Activated CD8-positive, alpha-beta memory T cell treated with anti-CD3 and anti-CD28 coated beads, Interleukin-2, amount 10 ng/mL, durations not matched to agents 7 days and 5 days (primary cell): ENCODE measurements around the gene MT4. TPM values are rescaled to one million over a fixed set of nuclear protein-coding genes. Genes with fewer than 3 reads are reported as not detected.

ENCODE experiments used
- ATAC-seq: fragments of 150-1000 bp; cut with Tn5 transposase; one replicate; pipeline ENCODE4 v1.10.0; 2021; ENCODE audit warnings: moderate library complexity
- CTCF ChIA-PET: fragments of 350-600 bp; sonication (Branson Sonifier 250); formaldehyde crosslinking; loops from one replicate; lab custom pipeline; 2021; ENCODE audit warnings: antibody characterized with exemption; lab: Charles Lee
- DNase-seq: peaks from one replicate; pipeline ENCODE4 v3.0.0-alpha.2; 2020
- H3K27ac Mint-ChIP-seq: one replicate; pipeline ENCODE4 v1.8.0; 2021; ENCODE audit warnings: mild to moderate bottlenecking, mixed read lengths
- H3K27me3 Mint-ChIP-seq: one replicate; pipeline ENCODE4 v1.8.0; 2021; ENCODE audit warnings: mixed read lengths
- H3K36me3 Mint-ChIP-seq: one replicate; pipeline ENCODE4 v1.8.0; 2021; ENCODE audit warnings: mild to moderate bottlenecking, mixed read lengths
- H3K4me1 Mint-ChIP-seq: one replicate; pipeline ENCODE4 v1.8.0; 2021; ENCODE audit warnings: mixed read lengths
- H3K4me3 Mint-ChIP-seq: one replicate; pipeline ENCODE4 v1.8.0; 2021; ENCODE audit warnings: mild to moderate bottlenecking, moderate library complexity, mixed read lengths
- H3K9me3 Mint-ChIP-seq: one replicate; pipeline ENCODE4 v1.8.0; 2022; ENCODE audit warnings: low read depth, mixed read lengths
- total RNA-seq, 2 experiments: library from RNA; stranded (reverse); gene quantifications; one replicate each; pipeline ENCODE4 v1.2.3, GENCODE V29; 2021

The MT4 gene
- total RNA-seq, 2 experiments from 2014 or later, result not detected

- no peak overlapping the region for H3K27ac Mint-ChIP-seq
- H3K36me3 Mint-ChIP-seq, result no peaks in the 10 kb centered on the region
- no peaks in the 10 kb centered on the region for H3K9me3 Mint-ChIP-seq
- peaks cover 20% of the 10 kb centered on the region for H3K4me1 Mint-ChIP-seq
- H3K27me3 Mint-ChIP-seq, result peaks cover 4% of the 10 kb centered on the region
- CTCF ChIA-PET, result interaction anchor here (0.7 to 1.4 kb wide), 9 partner anchors 13 to 329 kb away, joined by 3 to 6 read pairs (median 3); no protein-coding TSS in a partner anchor
- DNase-seq (no peak), ATAC-seq (no peak)
- H3K4me3 Mint-ChIP-seq, result no peak overlapping the region
Measured at GRCh38 chr16:56547120-56547948, 17.5 kb upstream of the MT4 start.

- H3K36me3 Mint-ChIP-seq, result no peaks in the 10 kb centered on the region
- CTCF ChIA-PET, result interaction anchor here (1.4 kb wide), 1 partner anchor 27 kb away, joined by 3 read pairs; no protein-coding TSS in a partner anchor
- peaks cover 20% of the 10 kb centered on the region for H3K4me1 Mint-ChIP-seq
- H3K27me3 Mint-ChIP-seq, result peaks cover 4% of the 10 kb centered on the region
- H3K9me3 Mint-ChIP-seq, result no peaks in the 10 kb centered on the region
- no peak for ATAC-seq
- no peak for DNase-seq
- H3K4me3 Mint-ChIP-seq, result no peak overlapping the region
- no peak overlapping the region for H3K27ac Mint-ChIP-seq
Measured at GRCh38 chr16:56547949-56548567, 16.8 kb upstream of the MT4 start.

- DNase-seq (no peak), ATAC-seq (no peak)
- no peak overlapping the region for H3K27ac Mint-ChIP-seq
- CTCF ChIA-PET, result interaction anchor here (0.5 kb wide), 1 partner anchor 1091 kb away, joined by 5 read pairs; no protein-coding TSS in a partner anchor
- H3K36me3 Mint-ChIP-seq, result no peaks in the 10 kb centered on the region
- no peak overlapping the region for H3K4me3 Mint-ChIP-seq
- H3K4me1 Mint-ChIP-seq, result peaks cover 20% of the 10 kb centered on the region
- H3K27me3 Mint-ChIP-seq, result peaks cover 13% of the 10 kb centered on the region
- H3K9me3 Mint-ChIP-seq, result no peaks in the 10 kb centered on the region
Measured at GRCh38 chr16:56549161-56549560, 15.7 kb upstream of the MT4 start.

DNA sequence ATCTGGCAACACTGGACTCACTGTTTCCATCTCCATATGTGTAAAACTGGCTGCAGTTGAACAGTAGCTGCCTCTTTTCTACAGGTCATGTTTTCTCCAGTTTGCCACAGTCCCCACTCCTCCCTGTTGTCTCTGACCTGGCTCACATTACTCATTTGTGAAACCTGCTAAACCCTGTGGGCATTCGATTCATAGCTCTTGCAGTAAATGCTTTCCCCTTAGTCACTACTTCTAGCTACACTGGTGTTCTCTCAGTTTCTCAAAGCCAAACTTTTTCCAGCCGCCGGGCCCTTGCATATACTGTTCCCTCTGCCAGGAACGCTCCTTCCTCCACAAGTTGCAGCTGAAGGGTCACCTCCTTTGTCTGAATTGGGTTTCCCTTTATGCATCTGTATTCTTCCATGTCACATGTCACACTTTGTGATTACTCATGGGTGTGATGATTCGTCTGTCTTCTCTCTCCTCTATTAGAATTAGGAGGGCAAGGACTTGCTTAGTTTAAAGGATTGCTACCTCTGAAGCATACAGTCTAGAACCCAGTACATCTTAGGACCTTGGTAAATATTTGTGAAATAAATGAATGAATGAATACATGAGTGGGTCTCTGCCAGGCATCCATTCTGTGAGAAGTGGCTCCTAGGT is 15.0 kb upstream of the MT4 start:
- Mint-ChIP-seq H3K4me1 (peaks cover 20% of the 10 kb centered on the region), H3K27me3 (peaks cover 19% of the 10 kb centered on the region), H3K27ac (no peak overlapping the region), H3K4me3 (no peak overlapping the region), H3K9me3 (no peaks in the 10 kb centered on the region), H3K36me3 (no peaks in the 10 kb centered on the region)
- no peak for DNase-seq
- no peak for ATAC-seq
- CTCF ChIA-PET, result no interaction called here

- CTCF ChIA-PET, result interaction anchor here (0.6 to 1.3 kb wide), 3 partner anchors 25 to 150 kb away, joined by 3 to 5 read pairs (median 4); no protein-coding TSS in a partner anchor
- no peak for ATAC-seq
- Mint-ChIP-seq H3K36me3 (no peaks in the 10 kb centered on the region), H3K4me3 (no peak overlapping the region), H3K4me1 (peaks cover 19% of the 10 kb centered on the region), H3K27ac (no peak overlapping the region), H3K27me3 (peaks cover 36% of the 10 kb centered on the region), H3K9me3 (no peaks in the 10 kb centered on the region)
- DNase-seq, result no peak
Measured at GRCh38 chr16:56551796-56552738, 12.8 kb upstream of the MT4 start.

DNA sequence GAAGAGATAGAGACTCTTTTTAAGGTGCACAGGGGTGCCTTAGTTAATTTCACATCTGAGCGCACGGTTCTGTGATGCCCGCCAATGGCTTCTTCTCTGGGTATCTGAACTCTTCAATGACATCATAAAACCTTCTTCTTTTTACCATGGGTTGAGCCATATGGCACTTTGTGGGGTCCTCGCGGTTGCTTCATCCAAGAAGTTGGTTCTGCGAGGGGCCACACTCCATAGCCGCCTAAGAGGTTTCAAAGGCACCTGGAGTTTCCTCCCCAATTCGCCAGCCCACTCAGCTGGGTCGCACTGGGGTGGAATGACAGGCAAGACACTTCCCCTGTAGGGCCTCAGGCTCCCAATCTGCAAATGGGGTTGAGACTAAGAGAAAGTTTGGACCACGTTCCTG is 10.4 kb upstream of the MT4 start:
- no peak overlapping the region for H3K4me3 Mint-ChIP-seq
- ATAC-seq (no peak), DNase-seq (no peak)
- H3K27ac Mint-ChIP-seq, result no peak overlapping the region
- CTCF ChIA-PET, result no interaction called here
- H3K4me1 Mint-ChIP-seq, result peaks cover 3% of the 10 kb centered on the region
- H3K9me3 Mint-ChIP-seq, result no peaks in the 10 kb centered on the region
- peaks cover 53% of the 10 kb centered on the region for H3K27me3 Mint-ChIP-seq
- no peaks in the 10 kb centered on the region for H3K36me3 Mint-ChIP-seq

DNA sequence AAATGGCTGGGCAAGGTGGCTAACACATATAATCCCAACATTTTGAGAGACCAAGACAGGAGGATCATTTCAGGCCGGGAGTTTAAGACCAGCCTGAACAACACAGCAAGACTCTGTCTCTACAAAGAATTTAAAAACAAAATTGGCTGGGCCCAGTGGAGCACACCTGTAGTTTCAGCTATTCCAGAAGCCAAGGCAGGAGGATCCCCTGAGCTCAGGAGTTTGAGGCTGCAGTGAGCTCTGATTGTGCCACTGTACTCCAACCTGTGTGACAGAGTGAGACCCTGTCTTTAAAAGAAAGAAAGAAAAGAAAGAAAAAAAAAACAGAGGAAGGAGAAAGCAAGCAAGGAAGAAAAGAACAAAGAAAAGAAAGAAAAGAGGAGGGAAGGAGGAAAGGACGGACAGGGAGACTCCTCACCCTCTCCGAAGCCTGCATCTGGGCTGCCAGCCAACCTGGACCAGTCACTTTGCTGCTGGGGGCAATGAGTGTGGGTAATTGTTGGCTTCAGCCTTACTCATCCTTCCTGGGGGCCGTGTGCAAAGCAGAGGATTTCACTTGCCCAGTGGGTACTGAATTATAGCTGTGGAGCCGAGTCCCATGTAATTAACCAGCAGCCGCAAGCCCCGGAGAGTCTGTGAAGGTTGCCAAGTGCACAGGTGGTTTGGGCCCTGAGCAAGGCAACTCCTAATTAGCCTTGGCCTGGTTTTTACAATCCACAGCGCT is 6.7 kb upstream of the MT4 start:
- Mint-ChIP-seq H3K4me3 (no peak overlapping the region), H3K9me3 (no peaks in the 10 kb centered on the region), H3K36me3 (no peaks in the 10 kb centered on the region), H3K27me3 (peaks cover 62% of the 10 kb centered on the region), H3K27ac (no peak overlapping the region), H3K4me1 (no peaks in the 10 kb centered on the region)
- DNase-seq (no peak), ATAC-seq (no peak)
- CTCF ChIA-PET, result no interaction called here

DNA sequence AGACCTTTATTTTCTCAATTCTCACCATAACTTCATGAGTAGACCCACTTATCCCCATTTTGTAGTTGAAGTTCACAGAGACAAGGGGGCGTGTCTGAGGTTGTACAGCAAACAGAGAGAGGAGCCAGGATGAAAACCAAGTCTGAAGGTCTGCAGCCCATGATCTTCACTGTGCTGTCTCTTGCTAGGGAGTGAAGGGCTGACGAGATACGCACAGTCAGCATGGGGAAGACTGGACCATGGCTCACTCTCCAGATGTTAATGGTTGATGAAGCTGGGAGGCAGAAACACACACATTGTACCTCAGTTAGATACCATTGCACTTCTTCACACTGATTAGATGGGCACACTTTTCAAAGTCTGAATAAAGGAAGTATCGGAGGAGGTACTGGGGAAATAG is 5.8 kb upstream of the MT4 start:
- CTCF ChIA-PET, result no interaction called here
- Mint-ChIP-seq H3K4me3 (no peak overlapping the region), H3K9me3 (no peaks in the 10 kb centered on the region), H3K36me3 (no peaks in the 10 kb centered on the region), H3K4me1 (no peaks in the 10 kb centered on the region), H3K27ac (no peak overlapping the region), H3K27me3 (peaks cover 53% of the 10 kb centered on the region)
- ATAC-seq, result no peak
- DNase-seq, result no peak

DNA sequence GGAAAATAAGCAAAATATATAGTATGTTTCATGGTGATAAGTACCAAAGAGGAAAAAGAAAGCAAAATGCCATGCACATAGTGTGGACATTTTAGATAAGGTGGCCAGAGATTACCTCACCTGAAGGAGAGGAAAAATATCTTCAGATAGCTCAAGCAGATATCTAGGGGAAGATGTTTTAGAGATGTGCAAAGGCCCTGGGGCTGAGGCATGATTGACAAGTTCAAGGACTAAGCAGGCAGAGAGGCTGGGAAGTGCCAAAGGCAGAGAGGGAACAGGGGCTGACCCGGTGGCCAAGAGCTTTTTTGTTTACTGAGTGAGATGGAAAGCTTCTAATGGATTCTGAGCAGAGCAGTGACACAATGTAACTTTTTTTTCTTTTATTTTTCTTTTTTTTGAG is 4.4 kb upstream of the MT4 start:
- ATAC-seq (no peak), DNase-seq (no peak)
- Mint-ChIP-seq H3K36me3 (no peaks in the 10 kb centered on the region), H3K4me3 (no peak overlapping the region), H3K9me3 (no peaks in the 10 kb centered on the region), H3K27me3 (peaks cover 41% of the 10 kb centered on the region), H3K27ac (no peak overlapping the region), H3K4me1 (no peaks in the 10 kb centered on the region)
- CTCF ChIA-PET, result interaction anchor here (0.9 to 1.3 kb wide), 2 partner anchors 15 to 141 kb away, joined by 3 read pairs; no protein-coding TSS in a partner anchor

DNA sequence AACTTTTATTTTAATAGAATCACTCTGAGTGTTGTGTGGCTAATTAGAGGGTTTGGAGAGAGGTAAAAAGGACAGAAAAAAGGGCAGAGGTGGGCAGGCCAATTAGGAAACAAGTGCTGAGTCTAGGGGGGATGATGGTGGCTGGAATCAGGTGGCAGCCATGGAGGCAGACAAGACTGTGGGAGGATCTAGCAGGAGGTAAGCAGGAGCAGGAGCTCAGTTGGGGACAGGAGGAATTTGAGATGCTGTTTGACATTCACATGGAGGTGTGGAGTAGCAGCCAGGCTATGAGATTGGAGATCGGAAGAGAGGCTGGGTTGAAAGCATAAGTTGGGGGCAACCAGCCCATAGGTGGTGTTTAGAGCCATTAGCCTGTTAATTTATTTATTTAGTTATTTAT is 3.7 kb upstream of the MT4 start:
- no peaks in the 10 kb centered on the region for H3K36me3 Mint-ChIP-seq
- H3K4me1 Mint-ChIP-seq, result peaks cover under 1% of the 10 kb centered on the region
- peaks cover 34% of the 10 kb centered on the region for H3K27me3 Mint-ChIP-seq
- no peak for DNase-seq
- no peak overlapping the region for H3K27ac Mint-ChIP-seq
- no peak overlapping the region for H3K4me3 Mint-ChIP-seq
- CTCF ChIA-PET, result interaction anchor here (1.0 to 1.3 kb wide), 3 partner anchors 16 to 596 kb away, joined by 3 read pairs; no protein-coding TSS in a partner anchor
- ATAC-seq, result no peak
- no peaks in the 10 kb centered on the region for H3K9me3 Mint-ChIP-seq

DNA sequence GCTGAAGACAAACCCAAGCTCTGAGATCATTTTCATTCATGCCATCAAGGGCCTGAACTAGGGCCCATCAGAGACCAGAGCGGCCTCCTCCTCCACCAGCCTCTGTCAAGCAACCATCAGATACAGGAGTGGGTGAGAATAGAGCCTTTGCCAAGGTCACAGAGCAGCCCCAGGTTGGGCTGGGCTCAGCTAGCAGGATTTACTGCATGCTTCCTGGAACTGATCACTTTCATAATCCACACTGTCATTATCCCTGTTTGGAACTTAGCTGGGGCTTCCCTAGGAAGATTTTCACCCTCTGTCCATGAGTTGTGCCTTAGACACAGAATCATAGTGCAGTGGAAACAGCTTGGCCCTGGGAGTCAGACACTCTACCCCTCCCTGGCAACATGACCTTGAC is 5.1 kb downstream of the MT4 start:
- Mint-ChIP-seq H3K4me1 (peaks cover 12% of the 10 kb centered on the region), H3K9me3 (peaks cover 3% of the 10 kb centered on the region), H3K27ac (no peak overlapping the region), H3K36me3 (no peaks in the 10 kb centered on the region), H3K4me3 (no peak overlapping the region), H3K27me3 (no peaks in the 10 kb centered on the region)
- ATAC-seq, result no peak
- CTCF ChIA-PET, result interaction anchor here (1.0 to 2.3 kb wide), 2 partner anchors 12 to 132 kb away, joined by 4 to 5 read pairs; no protein-coding TSS in a partner anchor
- no peak for DNase-seq

GRCh38 chr16:56571525-56571924 is 6.7 kb downstream of the MT4 start:
- H3K4me1 Mint-ChIP-seq, result peaks cover 7% of the 10 kb centered on the region
- CTCF ChIA-PET, result interaction anchor here (2.3 to 3.4 kb wide), 2 partner anchors 10 to 130 kb away, joined by 5 to 15 read pairs; no protein-coding TSS in a partner anchor
- ATAC-seq (no peak), DNase-seq (no peak)
- H3K27ac Mint-ChIP-seq, result no peak overlapping the region
- no peak overlapping the region for H3K4me3 Mint-ChIP-seq
- no peaks in the 10 kb centered on the region for H3K36me3 Mint-ChIP-seq
- H3K27me3 Mint-ChIP-seq, result peaks cover 7% of the 10 kb centered on the region
- peaks cover 3% of the 10 kb centered on the region for H3K9me3 Mint-ChIP-seq
